Activated B cell treated with CpG ODN at 0.5 μM for 24 hours (primary cell): ENCODE data around the gene ZNF341. TPM values are rescaled to one million over a fixed set of nuclear protein-coding genes. Genes with fewer than 3 reads are reported as not detected.
A peak's percentile ranks its signal among the peaks of the same experiment; 100 is the strongest.
"Not testable (repeated sequence)": the region's sequence is repeated elsewhere in the genome, so short reads cannot be mapped to it uniquely, and the experiment has no call there.

Source experiments
- ATAC-seq: fragments of 200-7000 bp; cut with Tn5 transposase; one replicate; pipeline ENCODE4 v1.10.0; 2021; ENCODE audit warnings: low read depth, mild to moderate bottlenecking, moderate library complexity
- CTCF ChIA-PET: fragments of 350-600 bp; sonication (Branson Sonifier 250); formaldehyde crosslinking; loops from one replicate; lab custom pipeline; 2021; ENCODE audit warnings: antibody characterized with exemption; lab: Charles Lee
- POLR2A ChIA-PET: fragments of 350-600 bp; sonication (Branson Sonifier 250); formaldehyde crosslinking; loops from one replicate; lab custom pipeline; 2021; ENCODE audit warnings: antibody characterized with exemption; lab: Charles Lee
- DNase-seq: peaks from one replicate; pipeline ENCODE4 v3.0.0; 2022
- H3K27ac Mint-ChIP-seq: one replicate; pipeline ENCODE4 v1.8.0; 2020; ENCODE audit warnings: mixed read lengths
- H3K27me3 Mint-ChIP-seq: one replicate; pipeline ENCODE4 v1.8.0; 2021; ENCODE audit warnings: mixed read lengths
- H3K36me3 Mint-ChIP-seq: one replicate; pipeline ENCODE4 v1.8.0; 2021; ENCODE audit warnings: low read depth, mixed read lengths
- H3K4me1 Mint-ChIP-seq: one replicate; pipeline ENCODE4 v1.8.0; 2021; ENCODE audit warnings: mixed read lengths
- H3K4me3 Mint-ChIP-seq: one replicate; pipeline ENCODE4 v1.8.0; 2020; ENCODE audit warnings: mild to moderate bottlenecking, mixed read lengths
- H3K9me3 Mint-ChIP-seq: one replicate; pipeline ENCODE4 v1.8.0; 2020; ENCODE audit warnings: mixed read lengths
- intact Hi-C: fragments of 100-400 bp; cut with micrococcal nuclease; formaldehyde crosslinking; loops from one replicate; pipeline ENCODE4 v1.15.1; 2024
- total RNA-seq: library from RNA; stranded (reverse); gene quantifications from 2 replicates; pipeline ENCODE4 v1.2.3, GENCODE V29; 2022
- TF ChIP-seq, protein P1 (sequence below): fragments of 200-600 bp; IDR thresholded peaks from one replicate; pipeline ENCODE4 v1.8.0; 2022; ENCODE audit warnings: antibody characterized with exemption, mild to moderate bottlenecking

Gene ZNF341
- total RNA-seq, 1 donor from 2014 or later, result 10.1 TPM

DNA sequence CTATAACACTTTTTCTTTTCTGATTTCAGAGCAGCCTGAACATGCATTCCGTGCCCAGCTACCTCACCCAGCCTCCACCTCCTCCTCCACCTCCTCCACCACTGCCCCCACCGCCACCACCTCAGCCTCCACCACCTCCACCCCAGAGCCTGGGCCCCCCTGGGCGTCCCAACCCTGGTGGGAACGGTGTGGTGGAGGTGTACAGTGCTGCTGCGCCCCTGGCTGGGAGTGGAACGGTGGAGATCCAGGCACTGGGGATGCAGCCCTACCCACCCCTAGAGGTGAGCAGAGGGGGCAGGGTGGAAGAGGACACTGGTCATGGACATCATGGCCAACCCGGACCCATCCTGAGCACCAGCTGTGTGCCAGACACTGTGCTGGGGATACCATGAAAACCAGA lies 21.3 kb downstream of the ZNF341 start:
- Mint-ChIP-seq H3K36me3 (peaks cover 66% of the 10 kb centered on the region), H3K27me3 (no peaks in the 10 kb centered on the region), H3K4me1 (peaks cover 13% of the 10 kb centered on the region), H3K27ac (no peak overlapping the region), H3K4me3 (no peak overlapping the region), H3K9me3 (peaks cover 6% of the 10 kb centered on the region)
- intact Hi-C loops, result no loop called here
- POLR2A ChIA-PET, result no interaction called here
- TF ChIP-seq, protein P1, sequence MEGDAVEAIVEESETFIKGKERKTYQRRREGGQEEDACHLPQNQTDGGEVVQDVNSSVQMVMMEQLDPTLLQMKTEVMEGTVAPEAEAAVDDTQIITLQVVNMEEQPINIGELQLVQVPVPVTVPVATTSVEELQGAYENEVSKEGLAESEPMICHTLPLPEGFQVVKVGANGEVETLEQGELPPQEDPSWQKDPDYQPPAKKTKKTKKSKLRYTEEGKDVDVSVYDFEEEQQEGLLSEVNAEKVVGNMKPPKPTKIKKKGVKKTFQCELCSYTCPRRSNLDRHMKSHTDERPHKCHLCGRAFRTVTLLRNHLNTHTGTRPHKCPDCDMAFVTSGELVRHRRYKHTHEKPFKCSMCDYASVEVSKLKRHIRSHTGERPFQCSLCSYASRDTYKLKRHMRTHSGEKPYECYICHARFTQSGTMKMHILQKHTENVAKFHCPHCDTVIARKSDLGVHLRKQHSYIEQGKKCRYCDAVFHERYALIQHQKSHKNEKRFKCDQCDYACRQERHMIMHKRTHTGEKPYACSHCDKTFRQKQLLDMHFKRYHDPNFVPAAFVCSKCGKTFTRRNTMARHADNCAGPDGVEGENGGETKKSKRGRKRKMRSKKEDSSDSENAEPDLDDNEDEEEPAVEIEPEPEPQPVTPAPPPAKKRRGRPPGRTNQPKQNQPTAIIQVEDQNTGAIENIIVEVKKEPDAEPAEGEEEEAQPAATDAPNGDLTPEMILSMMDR, result no peak
- DNase-seq (no peak), ATAC-seq (no peak)
- CTCF ChIA-PET, result interaction anchor here (1.4 kb wide), 1 partner anchor 19 kb away, joined by 3 read pairs; no protein-coding TSS in a partner anchor

DNA sequence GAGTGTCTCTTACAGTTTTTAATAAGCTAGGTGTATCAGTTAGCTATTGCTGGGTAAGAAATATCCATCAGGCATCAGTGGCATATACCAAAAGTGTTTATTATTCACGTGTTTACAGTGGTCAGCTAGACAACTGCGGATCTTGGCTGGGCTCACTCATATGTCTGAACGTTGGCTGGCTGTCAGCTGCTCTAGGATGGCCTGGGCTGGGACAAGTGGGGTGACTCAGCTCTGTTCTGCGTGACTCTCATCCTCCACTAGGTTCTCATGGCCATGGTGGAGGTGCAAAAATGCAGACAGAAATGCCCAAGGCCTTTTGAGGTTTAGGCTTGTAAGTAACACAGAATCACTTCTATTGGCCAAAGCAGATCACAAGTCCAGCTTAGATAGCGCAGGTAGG lies 22.0 kb downstream of the ZNF341 start:
- ChIA-PET POLR2A (interaction anchor here (0.9 to 1.7 kb wide), 2 partner anchors 21 to 26 kb away, joined by 3 to 4 read pairs; no protein-coding TSS in a partner anchor), CTCF (interaction anchor here (0.7 to 1.4 kb wide), 2 partner anchors 8 to 19 kb away, joined by 3 read pairs; no protein-coding TSS in a partner anchor)
- Mint-ChIP-seq H3K9me3 (peaks cover 6% of the 10 kb centered on the region), H3K36me3 (peaks cover 67% of the 10 kb centered on the region), H3K4me3 (no peak overlapping the region), H3K27ac (no peak overlapping the region), H3K4me1 (peaks cover 13% of the 10 kb centered on the region), H3K27me3 (no peaks in the 10 kb centered on the region)
- ATAC-seq (no peak), DNase-seq (no peak)
- intact Hi-C loops, result no loop called here
- TF ChIP-seq, protein P1, result no peak

DNA sequence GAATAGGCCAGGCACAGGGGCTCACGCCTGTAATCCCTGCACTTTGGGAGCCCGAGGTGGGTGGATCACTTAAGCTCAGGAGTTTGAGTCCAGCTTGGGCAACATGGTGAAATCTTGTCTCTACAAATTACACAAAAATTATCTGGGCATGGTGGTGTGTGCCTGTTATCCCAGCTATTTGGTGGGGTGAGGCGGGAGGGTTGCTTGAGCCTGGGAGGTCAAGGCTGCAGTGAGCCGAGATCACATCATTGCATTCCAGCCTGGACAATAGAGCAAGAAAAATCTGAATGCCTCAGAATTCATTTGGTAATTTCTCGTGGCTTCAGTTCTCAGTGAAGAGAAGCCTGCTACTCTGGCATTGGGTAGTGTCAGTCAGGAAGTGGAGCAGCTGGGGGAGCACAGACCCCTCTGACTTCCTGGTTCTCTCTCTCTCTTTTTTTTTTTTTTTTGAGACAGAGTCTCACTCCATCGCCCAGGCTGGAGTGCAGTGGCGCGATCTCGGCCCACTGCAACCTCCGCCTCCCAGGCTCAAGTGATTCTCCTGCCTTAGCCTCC lies 24.2 kb downstream of the ZNF341 start:
- intact Hi-C loops, result loop anchor here (1.0 kb wide), 1 partner anchor 22 kb away; no protein-coding TSS in a partner anchor
- not testable (repeated sequence) for H3K9me3 Mint-ChIP-seq, H3K27me3 Mint-ChIP-seq, H3K4me3 Mint-ChIP-seq, DNase-seq
- Mint-ChIP-seq H3K36me3 (peaks cover 62% of the 10 kb centered on the region), H3K4me1 (peaks cover 13% of the 10 kb centered on the region), H3K27ac (peak overlapping the region; percentile 84)
- ATAC-seq, result peak; percentile 98
- CTCF ChIA-PET, result interaction anchor here (0.7 to 1.2 kb wide), 2 partner anchors 17 to 27 kb away, joined by 3 read pairs; no protein-coding TSS in a partner anchor
- POLR2A ChIA-PET, result interaction anchor here (0.7 to 2.8 kb wide), 6 partner anchors 19 to 52 kb away, joined by 3 to 15 read pairs (median 6); partner anchors contain the start of gene ZNF341

GRCh38 chr20:33757046-33757445 lies 25.2 kb downstream of the ZNF341 start:
- ATAC-seq, result no peak
- Mint-ChIP-seq H3K9me3 (peaks cover 6% of the 10 kb centered on the region), H3K27ac (no peak overlapping the region)

GRCh38 chr20:33757458-33757857 lies 25.7 kb downstream of the ZNF341 start:
- ATAC-seq (no peak), DNase-seq (no peak)
- Mint-ChIP-seq H3K4me1 (peaks cover 13% of the 10 kb centered on the region), H3K36me3 (peaks cover 59% of the 10 kb centered on the region), H3K9me3 (peaks cover 6% of the 10 kb centered on the region), H3K27me3 (no peaks in the 10 kb centered on the region), H3K4me3 (no peak overlapping the region), H3K27ac (no peak overlapping the region)
- intact Hi-C loops, result no loop called here
- POLR2A ChIA-PET, result interaction anchor here (2.8 kb wide), 1 partner anchor 24 kb away, joined by 15 read pairs; no protein-coding TSS in a partner anchor
- TF ChIP-seq, protein P1, result no peak
- CTCF ChIA-PET, result interaction anchor here (0.6 kb wide), 1 partner anchor 54 kb away, joined by 3 read pairs; the partner anchor contains the start of gene CHMP4B

More at GRCh38 chr20:33757046-33757445, 25.2 kb downstream of the ZNF341 start:
- DNase-seq, result no peak
- TF ChIP-seq, protein P1, result no peak
- H3K4me3 Mint-ChIP-seq, result no peak overlapping the region
- peaks cover 59% of the 10 kb centered on the region for H3K36me3 Mint-ChIP-seq
- H3K27me3 Mint-ChIP-seq, result no peaks in the 10 kb centered on the region
- POLR2A ChIA-PET, result interaction anchor here (1.0 to 2.8 kb wide), 4 partner anchors 17 to 30 kb away, joined by 3 to 15 read pairs (median 8); no protein-coding TSS in a partner anchor
- intact Hi-C loops, result no loop called here
- CTCF ChIA-PET, result interaction anchor here (0.6 to 1.2 kb wide), 2 partner anchors 16 to 54 kb away, joined by 3 read pairs; partner anchors contain the start of gene CHMP4B
- H3K4me1 Mint-ChIP-seq, result peaks cover 13% of the 10 kb centered on the region
